GM19397 (cell line): ENCODE measurements around the gene LPAR6.
"Not testable (repeated sequence)": the region's sequence is repeated elsewhere in the genome, so short reads cannot be mapped to it uniquely, and the experiment has no call there.

Experiments
- ATAC-seq: cut with Tn5 transposase; IDR thresholded peaks from one replicate; pipeline ENCODE4 v1.9.1; 2021; ENCODE audit warnings: mild to moderate bottlenecking, moderate library complexity; ENCODE audit not compliant: unreplicated experiment

LPAR6 gene

DNA sequence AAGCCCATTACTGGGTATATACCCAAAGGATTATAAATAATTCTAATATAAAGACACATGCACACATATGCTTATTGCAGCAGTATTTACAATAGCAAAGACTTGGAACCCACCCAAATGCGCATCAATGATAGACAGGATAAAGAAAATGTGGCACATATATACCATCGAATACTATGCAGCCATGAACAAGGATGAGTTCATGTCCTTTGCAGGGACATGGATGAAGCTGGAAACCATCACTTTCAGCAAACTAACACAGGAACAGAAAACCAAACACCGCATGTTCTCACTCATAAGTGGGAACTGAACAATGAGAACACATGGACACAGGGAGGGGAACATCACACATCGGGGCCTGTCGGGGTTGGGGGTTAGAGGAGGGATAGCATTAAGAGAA lies 9.1 kb upstream of the LPAR6 start:
- not testable (repeated sequence) for ATAC-seq

DNA sequence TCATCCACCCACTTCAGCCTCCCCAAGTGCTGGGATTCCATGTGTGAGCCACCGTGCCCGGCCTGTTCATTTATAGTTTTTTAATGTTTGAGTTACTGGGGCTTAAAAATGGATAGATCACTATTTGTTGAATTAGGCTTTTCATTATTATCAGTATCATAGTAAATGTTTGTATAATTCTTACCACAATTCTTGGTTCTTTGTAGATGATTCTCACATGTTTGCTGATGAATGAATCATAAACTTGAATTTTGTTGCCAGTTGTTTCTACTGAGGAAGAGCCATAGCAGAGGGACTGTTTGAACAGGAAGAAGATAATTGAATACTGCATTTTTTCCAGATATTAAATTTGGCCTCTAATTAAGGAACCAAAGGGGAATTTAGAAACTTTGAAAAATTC lies 2.6 kb upstream of the LPAR6 start:
- no peak for ATAC-seq

DNA sequence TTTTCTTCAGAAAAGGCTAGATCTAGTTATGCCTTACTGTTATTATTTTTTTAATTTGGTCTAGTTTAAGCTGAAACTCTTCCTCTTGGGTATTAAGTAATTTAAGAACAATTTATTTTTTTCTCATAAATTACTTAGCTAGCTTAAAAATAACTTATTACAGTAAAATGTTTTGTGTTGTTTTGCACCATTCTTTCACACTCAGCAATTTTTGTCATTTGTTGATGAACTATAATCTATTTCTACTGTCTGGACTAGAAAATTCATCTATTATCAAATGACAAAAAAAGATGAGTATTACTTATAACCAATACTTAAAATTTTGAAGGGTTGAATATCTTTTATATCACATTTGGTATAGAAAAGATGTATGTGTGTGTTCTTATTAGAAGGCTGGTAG lies 1.6 kb upstream of the LPAR6 start:
- ATAC-seq = no peak

DNA sequence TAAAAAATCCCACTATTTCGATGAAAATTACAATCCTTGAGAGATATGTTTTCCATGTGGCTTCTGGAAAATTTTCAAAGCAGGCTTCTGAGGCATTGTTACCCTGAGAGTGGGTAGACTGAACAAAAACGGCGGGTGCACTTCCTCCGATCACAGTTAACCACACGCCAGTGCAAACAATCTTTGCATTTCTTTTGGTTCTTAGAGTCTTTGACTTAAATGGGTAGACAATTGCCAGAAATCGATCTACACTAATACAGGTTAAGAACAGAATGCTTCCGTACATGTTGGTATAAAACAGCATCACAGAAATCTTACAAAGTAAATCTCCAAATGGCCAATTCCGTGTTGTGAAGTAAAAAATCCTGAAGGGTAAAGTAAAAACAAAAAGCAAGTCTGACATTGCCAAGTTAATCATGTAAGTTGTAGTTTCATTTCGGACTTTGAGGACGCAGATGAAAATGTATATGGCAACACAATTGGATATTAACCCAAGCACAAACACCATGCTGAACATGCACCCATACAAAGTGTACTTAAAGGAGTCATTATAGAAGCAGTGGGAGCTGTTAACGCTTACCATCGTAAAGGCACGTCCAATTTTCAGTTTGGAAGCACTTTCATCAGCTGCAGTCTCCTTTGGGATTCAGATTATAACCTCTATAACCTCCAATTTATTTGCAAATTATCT lies 927 bp downstream of the LPAR6 start:
- ATAC-seq = no peak

DNA sequence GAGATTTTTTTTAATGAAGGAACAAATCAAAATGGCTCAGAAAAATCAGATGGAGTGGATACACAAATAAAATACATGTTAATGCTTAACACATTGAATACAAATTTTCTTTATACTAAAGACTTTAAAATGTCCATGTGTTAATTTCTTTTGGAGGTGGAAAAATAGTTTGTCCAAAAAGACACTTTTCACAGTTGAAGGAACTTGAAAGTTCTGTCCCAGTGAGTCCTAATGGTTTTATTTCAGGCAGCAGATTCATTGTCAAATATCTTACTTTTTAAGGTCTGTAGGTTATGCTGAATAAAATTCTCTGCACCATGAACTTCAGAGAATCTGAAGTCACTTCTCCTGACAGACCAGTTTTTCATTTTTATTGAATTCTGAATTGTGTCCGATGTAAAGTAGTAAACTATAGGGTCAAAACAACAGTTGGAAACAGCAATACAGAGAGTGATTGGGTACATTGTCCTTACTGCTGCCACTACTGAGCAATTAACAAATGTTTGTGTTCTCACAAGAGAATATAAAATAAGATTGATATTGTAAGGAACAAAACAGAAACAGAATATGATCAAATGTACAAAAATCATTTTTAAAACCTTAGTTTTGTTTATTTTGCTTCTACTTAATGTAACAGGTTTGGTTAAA lies 1.6 kb downstream of the LPAR6 start:
- no peak for ATAC-seq

DNA sequence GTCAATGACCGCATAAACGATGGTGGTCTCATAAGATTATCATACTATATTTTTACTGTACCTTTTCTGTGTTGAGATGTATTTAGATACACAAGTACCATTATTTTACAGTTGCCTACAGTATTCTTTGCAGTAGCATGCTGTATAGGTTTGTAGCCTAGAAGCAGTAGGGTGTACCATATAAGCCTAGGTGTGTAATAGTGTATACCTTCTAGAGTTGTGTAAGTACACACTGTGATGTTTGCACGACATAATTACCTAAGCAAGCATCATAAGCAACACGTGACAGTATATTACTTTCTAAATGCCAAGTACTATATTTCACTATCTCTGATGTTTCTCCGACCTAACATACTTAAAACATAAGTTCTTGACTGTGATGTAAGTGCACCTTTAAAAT lies 2.7 kb downstream of the LPAR6 start:
- no peak for ATAC-seq

DNA sequence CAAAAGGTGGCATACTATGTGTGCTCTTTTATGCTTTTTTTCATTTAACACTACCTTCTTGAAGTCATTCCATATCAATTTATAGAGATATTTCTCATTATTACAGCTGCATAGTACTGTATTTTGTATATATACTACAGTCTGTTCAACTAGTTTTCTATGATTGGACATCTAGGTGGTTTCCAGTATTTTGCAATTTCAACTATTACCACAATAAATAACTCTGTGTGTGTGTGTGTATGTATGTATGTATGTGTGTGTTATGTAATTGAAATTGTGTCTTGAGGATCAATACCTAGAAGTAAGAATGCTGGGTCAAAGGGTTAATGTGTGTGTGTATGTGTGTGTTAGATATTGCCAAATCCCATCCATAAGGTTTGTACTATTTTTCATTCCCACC lies 7.0 kb downstream of the LPAR6 start:
- ATAC-seq = no peak

DNA sequence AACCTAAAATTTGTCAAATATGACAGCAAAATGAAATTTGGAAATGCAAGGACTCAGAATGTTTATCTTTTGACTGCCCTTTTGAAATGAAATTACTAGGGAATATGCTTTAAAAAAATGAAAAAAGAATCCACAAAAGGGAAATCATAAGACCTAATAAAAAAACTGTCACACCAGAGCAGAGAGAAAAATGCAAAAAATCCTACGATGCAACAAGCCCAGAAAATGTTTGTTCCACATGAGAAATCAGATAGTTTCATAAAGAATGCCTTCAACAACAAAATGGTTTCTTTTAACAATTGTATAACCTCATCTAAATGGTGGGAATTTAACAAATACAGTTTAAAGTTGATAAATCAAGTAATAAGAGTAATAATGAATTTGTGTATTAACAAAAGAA lies 8.0 kb downstream of the LPAR6 start:
- no peak for ATAC-seq

DNA sequence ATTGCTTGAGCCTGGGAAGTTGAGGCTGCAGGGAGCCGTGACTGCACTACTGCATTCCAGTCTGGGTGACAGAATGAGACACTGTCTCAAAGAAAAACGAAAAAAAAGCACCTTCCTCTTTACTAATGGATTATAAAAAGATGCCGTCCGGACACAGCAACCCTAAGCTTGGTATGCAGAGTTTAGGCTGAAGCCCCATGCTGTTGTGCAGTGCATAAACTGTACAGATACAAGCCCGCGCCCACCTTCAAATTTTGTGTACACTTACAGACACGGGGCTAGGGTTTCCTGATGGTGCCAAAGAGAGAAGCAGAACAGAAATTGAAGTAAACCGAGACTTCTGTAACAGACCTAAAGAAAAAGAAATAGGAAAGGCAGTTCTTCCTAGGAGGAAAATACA lies 9.0 kb downstream of the LPAR6 start:
- no peak for ATAC-seq

DNA sequence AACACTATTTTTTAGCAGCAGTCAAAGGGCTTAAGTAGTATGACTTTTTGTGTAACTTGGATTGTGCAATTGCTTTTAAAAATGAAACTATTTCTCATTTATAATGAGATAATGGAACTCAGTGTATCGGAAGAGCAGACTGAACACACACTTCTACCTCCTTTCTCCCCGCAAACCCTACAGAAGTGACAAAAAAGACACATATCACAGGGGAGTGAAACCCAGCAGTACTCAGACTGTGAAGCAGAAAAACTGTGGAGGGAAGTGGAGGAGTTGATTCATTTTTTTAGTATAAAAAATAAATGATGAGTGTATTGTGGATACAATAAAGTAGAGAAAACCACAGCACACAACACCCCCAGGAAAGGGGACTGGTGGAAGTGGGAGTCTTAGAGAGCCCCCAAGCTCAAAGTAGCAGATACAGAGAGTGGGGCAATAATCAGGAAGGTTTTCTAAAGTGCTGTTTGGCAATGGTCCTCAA lies 9.7 kb downstream of the LPAR6 start:
- no peak for ATAC-seq

DNA sequence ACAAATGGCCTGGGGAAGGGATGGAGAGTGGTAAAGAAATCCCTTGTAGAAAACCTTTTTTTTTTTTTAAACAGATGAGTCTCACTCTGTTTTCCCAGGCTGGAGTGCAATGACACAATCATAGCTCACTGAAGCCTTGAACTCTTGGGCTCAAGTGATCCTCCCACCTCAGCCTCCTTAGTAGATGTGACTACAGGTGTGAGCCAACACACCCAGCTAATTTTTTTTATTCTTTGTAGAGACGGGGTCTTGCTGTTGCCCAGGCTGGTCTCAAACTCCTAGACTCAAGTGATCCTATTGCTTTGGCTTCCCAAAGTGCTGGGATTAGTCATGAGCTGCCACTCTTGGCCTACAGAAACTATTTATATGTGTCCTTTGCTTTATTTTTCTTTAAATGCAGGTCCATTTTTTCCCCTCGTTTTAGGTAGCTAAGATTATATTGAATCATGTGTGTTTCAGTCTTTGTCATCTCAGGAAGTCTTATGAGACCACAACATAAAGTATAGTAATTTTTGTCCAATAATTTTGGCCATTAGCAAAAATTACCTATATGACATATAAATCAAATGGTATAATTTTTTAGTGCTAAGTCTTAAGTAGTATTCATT lies 10.5 kb downstream of the LPAR6 start:
- no peak for ATAC-seq

DNA sequence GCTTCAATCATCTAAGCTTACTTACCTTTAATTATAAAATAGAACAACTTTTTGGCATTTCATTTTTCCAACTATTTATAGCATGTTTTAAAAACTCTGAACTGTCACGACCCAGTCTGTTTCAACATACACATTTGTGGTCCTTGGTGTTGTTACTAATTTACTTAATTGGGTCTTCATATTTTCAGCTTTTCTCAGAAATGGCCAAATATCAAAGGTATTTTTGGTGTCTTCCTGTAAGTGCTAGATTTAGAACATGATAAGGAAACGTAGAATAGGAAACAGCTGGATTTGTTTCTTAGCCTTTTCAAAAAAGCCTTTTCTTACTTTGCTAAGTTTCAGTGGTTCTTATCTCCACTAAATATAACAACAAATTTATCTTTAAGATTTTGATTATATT lies 11.4 kb downstream of the LPAR6 start:
- ATAC-seq = no peak

DNA sequence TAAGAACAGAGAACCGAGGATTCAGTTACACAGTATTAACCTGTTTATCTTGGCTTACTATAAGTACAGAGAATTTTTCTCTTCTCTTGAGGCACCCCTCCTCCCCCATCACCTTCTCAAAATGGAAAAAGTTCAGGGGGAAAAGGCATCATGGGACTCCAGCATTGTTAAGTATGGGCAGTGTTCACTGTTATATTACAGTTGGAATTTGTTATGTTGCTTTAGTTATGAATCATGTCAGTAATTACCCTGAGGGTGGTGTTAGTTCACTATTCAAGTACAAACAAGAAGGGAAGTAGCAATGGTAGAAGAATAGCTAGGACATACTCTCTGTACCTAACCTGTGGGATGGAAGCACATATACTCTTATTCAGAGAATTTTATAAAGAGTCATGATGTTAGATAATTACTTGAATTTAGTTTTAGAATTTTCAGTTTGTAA lies 12.0 kb downstream of the LPAR6 start:
- ATAC-seq = no peak

DNA sequence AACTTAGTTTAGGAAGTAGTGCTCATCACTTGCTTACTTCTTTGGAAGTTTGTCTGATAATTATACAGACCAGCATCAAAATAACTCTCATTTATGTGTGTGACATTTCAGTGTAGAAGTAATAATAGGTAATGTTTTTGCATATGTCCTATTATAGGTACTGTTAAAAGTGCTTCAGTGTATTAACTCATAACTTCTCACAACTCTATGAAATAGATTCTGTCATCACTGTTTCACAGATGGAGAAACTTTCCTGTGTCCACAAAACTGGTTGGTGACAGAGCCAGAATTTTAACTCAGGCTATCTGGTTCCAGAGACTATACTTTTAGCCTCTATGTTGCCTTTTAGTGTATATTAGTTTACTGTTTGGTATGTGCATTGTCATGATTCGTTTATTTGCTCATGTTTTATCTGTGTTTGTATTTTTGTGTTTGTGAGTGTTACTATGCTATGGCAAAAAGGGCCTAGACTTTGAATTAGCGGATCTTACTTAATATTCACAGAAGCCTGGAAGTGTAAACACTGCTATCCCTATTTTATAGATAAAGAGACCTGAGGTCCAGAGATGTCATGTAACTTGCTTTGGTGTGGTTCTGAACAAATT lies 12.7 kb downstream of the LPAR6 start:
- no peak for ATAC-seq

DNA sequence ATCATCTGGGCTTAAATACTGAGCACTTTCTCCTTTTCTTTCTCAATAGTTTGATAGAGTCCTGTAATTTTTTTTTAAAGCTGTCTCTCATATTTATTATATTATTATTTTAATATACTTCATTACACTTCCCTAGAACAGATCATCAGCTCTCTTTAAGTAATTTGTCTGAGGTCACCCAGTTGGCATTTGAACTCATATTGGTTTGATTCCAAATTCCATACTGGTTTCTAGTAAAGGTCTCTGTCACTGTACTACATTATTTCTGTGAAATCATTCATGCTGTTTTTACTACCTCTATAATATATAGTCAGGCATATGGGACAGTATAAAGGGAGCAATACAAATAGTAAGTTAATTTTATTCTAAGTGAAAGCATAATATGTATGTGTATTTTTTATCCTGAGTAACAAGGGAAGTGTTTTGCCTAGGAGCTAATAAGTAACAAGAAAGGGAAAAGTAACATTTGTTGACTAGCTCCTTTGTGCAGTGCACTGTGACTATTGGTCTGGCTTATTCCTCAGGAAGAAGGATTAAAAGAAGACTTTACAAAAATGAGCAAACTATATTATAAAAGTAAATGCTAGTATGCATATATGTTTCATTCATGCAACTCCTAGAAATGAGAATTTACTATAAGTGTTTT lies 14.3 kb downstream of the LPAR6 start:
- no peak for ATAC-seq

DNA sequence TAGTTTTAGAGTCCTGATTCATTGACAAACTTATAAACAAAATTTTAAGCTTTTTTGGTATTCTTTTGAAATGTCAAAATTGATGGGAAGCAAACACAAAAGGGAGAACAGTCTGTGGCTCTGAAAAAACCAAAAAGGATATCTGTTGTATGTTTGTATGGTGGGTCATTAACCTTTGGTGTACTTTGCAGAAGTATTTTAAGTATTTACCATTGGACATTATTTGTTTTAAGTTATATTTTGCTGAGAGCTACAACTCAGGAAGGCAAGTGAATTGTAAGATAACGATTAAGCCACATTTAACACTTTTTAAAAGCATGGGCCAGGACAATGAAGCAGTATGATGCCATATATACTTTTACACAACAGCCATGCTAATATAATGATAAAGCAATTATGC lies 15.2 kb downstream of the LPAR6 start:
- ATAC-seq = no peak

DNA sequence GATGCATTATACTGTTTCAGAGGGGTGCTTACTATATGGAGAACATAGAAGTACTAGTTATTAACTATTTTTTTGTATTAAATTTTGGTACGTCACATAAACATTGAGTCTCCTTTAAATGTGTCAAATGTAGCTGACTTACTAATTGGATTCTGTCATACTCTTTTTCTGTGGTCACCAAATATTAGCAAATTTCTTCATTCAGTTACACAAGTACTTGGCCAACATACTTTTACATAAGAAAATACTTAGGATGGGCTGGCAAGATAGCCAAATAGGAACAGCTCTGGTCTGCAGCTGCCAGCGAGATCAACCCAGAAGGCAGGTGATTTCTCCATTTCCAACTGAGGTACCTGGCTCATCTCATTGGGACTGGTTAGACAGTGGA lies 19.2 kb downstream of the LPAR6 start:
- no peak for ATAC-seq

DNA sequence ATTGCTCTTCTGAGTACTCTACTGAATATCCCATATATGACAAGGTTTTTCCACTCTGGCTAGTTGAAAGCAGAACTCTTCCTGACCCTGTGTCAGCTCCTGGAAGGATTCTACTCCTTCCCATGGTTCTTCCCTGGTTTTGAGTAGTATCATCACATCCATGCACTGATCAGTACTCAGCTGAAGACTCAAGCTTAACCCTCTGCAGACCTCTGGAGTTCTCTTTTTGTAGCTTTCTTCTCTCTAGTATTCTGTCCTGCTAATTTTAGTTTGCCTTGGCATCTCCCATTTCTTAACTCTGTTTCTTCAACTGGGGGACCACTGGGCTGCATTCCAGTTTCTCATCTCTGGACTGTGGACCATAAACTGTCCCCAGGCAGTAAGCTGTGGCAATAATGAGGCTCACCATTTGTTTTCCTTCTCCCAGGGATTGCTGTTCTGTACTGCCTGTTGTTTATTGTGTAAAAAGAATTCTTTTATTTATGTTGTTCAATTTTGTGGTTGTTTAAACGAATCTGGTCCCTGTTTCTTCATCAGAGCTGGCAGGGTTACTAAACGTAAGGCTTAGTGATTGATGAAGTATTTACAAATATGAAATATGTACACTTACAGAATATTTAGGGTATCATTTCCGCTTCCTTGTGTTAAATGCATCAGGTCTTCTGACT lies 19.7 kb downstream of the LPAR6 start:
- ATAC-seq = no peak

DNA sequence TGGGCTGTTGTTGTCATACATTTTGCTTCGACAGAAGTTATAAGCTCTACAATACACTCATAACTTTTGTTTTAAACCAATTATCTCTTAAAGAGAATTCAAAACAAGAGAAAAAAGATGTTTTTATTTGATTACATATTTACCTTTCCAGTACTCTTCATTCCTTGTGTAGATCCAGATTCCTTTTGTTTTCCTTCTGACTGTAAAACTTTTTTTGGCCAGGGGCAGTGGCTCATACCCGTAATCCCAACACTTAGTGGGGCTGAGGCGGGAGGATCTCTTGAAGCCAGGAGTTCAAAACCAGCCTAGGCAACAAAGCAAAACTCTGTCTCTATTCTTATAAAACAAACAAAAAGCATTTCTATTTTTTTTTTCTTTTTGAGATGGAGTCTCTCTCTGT lies 21.7 kb downstream of the LPAR6 start:
- ATAC-seq = no peak

DNA sequence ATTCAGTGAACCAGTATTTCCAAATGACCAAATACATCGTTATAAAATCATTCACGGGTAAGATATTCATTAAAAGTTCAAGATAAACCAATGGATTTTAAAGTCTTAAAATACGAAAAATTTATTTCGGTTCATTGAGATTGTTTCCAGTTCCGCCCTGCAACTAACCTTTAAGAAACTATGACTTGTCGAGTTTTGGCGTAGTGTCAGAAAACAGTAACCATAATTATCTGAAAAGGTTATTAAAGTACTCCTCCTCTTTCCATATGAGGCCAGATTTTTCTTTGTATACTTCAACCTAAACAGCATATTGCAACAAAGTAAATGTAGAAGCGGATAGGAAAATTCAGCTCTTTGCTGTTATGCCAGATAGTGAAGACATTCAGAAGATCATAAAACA lies 26.1 kb downstream of the LPAR6 start:
- ATAC-seq = no peak

DNA sequence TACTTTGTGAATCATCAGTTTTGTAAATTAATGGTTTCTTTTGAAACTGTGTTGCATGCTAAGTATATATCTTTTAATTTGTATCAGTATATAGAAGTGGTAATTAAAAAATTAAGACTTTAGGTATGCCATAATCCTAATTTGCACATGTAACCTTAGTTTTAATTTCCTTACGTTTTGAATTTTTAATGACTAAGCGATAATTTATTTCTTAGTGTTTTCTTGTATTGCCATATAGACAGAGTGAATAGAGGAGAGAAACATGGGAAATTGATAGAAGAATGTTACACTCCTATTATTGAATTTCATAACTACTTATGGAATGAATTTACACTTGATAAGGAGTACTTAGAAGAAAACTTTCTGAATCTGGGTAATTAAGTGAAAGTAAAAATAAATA lies 29.5 kb downstream of the LPAR6 start:
- no peak for ATAC-seq
